SK-N-SH treated with all-trans-retinoic acid at 6 μM for 48 hours (cell line): Measurements from ENCODE around the gene ZNF317.

Source experiments
- ARNTL ChIP-seq: fragments of 450-650 bp; formaldehyde crosslinking; IDR thresholded peaks from 2 replicates; pipeline ENCODE4 v1.5.0; 2020; ENCODE audit warnings: low read depth, mild to moderate bottlenecking, moderate library complexity, borderline replicate concordance
- BACH2 ChIP-seq: fragments of 250-450 bp; sonication (Bioruptor Pico); IDR thresholded peaks from 2 replicates; pipeline ENCODE4 v1.9.0; 2021; ENCODE audit warnings: mild to moderate bottlenecking, borderline replicate concordance
- GLIS3 ChIP-seq: fragments of 250-450 bp; sonication (Bioruptor Pico); IDR thresholded peaks from 2 replicates; pipeline ENCODE4 v1.5.0; 2020; ENCODE audit warnings: mild to moderate bottlenecking, moderate library complexity
- OSR1 ChIP-seq: fragments of 250-450 bp; sonication (Bioruptor Pico); IDR thresholded peaks from 2 replicates; pipeline ENCODE4 v1.8.0; 2022; ENCODE audit warnings: moderate library complexity, mild to moderate bottlenecking, inconsistent platforms
- PATZ1 ChIP-seq: fragments of 250-450 bp; sonication (Bioruptor Pico); IDR thresholded peaks from 2 replicates; pipeline ENCODE4 v1.8.0; 2020; ENCODE audit warnings: mild to moderate bottlenecking, moderate library complexity, borderline replicate concordance
- RARB ChIP-seq: fragments of 250-450 bp; sonication (Bioruptor Pico); IDR thresholded peaks from 2 replicates; pipeline ENCODE4 v1.8.0; 2021; ENCODE audit warnings: mild to moderate bottlenecking, moderate library complexity
- SNAI2 ChIP-seq: fragments of 250-450 bp; sonication (Bioruptor Pico); IDR thresholded peaks from 2 replicates; pipeline ENCODE4 v1.5.0; 2020; ENCODE audit warnings: mild to moderate bottlenecking, moderate library complexity
- ZFP3 ChIP-seq: fragments of 250-450 bp; sonication (Bioruptor Pico); IDR thresholded peaks from 2 replicates; pipeline ENCODE4 v1.5.0; 2020; ENCODE audit warnings: mild to moderate bottlenecking, moderate library complexity
- ZFP30 ChIP-seq: fragments of 450-650 bp; formaldehyde crosslinking; IDR thresholded peaks from 2 replicates; pipeline ENCODE4 v1.5.0; 2022; ENCODE audit warnings: mild to moderate bottlenecking, moderate library complexity
- ZNF8 ChIP-seq: fragments of 450-650 bp; formaldehyde crosslinking; IDR thresholded peaks from 2 replicates; pipeline ENCODE4 v1.5.0; 2020; ENCODE audit warnings: mild to moderate bottlenecking, moderate library complexity
- TF ChIP-seq, protein P1 (sequence below): fragments of 250-450 bp; sonication (Bioruptor Pico); IDR thresholded peaks from 2 replicates; pipeline ENCODE4 v1.5.1; 2020; ENCODE audit warnings: low read depth, mild to moderate bottlenecking, moderate library complexity

- no peak for TF ChIP-seq ZFP30 (CRISPR knock-in tag)
- no peak for TF ChIP-seq ZFP3 (CRISPR knock-in tag)
- TF ChIP-seq OSR1 (CRISPR knock-in tag) = no peak
- no peak for TF ChIP-seq PATZ1 (CRISPR knock-in tag)
- TF ChIP-seq SNAI2 (CRISPR knock-in tag) = no peak
- no peak for TF ChIP-seq ZNF8
- no peak for TF ChIP-seq RARB (CRISPR knock-in tag)
- no peak for TF ChIP-seq ARNTL (CRISPR knock-in tag)
- TF ChIP-seq GLIS3 (CRISPR knock-in tag) = no peak
- TF ChIP-seq, protein P1, sequence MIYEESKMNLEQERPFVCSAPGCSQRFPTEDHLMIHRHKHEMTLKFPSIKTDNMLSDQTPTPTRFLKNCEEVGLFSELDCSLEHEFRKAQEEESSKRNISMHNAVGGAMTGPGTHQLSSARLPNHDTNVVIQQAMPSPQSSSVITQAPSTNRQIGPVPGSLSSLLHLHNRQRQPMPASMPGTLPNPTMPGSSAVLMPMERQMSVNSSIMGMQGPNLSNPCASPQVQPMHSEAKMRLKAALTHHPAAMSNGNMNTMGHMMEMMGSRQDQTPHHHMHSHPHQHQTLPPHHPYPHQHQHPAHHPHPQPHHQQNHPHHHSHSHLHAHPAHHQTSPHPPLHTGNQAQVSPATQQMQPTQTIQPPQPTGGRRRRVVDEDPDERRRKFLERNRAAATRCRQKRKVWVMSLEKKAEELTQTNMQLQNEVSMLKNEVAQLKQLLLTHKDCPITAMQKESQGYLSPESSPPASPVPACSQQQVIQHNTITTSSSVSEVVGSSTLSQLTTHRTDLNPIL (CRISPR knock-in tag) = no peak
- TF ChIP-seq BACH2 (CRISPR knock-in tag) = no peak
Measured at GRCh38 chr19:9146882-9147281, 6.7 kb downstream of the ZNF317 start.
